Nephron (organoid): ENCODE measurements around the gene ATXN1.

Experiments
- H3K27ac Mint-ChIP-seq, 3 experiments: 2 replicates each; pipeline ENCODE4 v1.8.0; 2020; ENCODE audit warnings: mixed read lengths in 3 of 3, mild to moderate bottlenecking in 2 of 3, moderate library complexity in 1 of 3
- H3K27me3 Mint-ChIP-seq: 2 replicates; pipeline ENCODE4 v1.8.0; 2021; ENCODE audit warnings: low read depth, mild to moderate bottlenecking, moderate library complexity, mixed read lengths
- H3K36me3 Mint-ChIP-seq: 2 replicates; pipeline ENCODE4 v1.8.0; 2020; ENCODE audit warnings: low read depth, mixed read lengths
- H3K4me1 Mint-ChIP-seq: 2 replicates; pipeline ENCODE4 v1.8.0; 2020; ENCODE audit warnings: mixed read lengths
- H3K4me3 Mint-ChIP-seq, 3 experiments: 2 replicates each; pipeline ENCODE4 v1.8.0; 2020; ENCODE audit warnings: mild to moderate bottlenecking in 3 of 3, mixed read lengths in 3 of 3, moderate library complexity in 2 of 3
- H3K9me3 Mint-ChIP-seq: 2 replicates; pipeline ENCODE4 v1.8.0; 2020; ENCODE audit warnings: mixed read lengths
- CTCF ChIP-seq, 3 experiments: fragments of 200-600 bp; sonication (generic); IDR thresholded peaks; one replicate each; pipeline ENCODE4 v1.5.0; 2021; ENCODE audit warnings: antibody characterized with exemption in 3 of 3; ENCODE audit not compliant: unreplicated experiment in 3 of 3

Gene ATXN1

GRCh38 chr6:16800341-16800740 is 39.1 kb upstream of the ATXN1 start:
- Mint-ChIP-seq H3K36me3 (no peaks in the 10 kb centered on the region), H3K4me1 (peaks cover 47% of the 10 kb centered on the region), H3K4me3 (no peak overlapping the region), H3K9me3 (no peaks in the 10 kb centered on the region), H3K27ac (peak overlapping the region in 2 of 3 experiments; percentile 16 to 41), H3K27me3 (no peaks in the 10 kb centered on the region)
- TF ChIP-seq CTCF (IDR thresholded peaks at IDR 0.05; ENCODE audit: unreplicated experiment in 3 of 3): no peak

- no peaks in the 10 kb centered on the region for H3K36me3 Mint-ChIP-seq
- H3K27me3 Mint-ChIP-seq: no peaks in the 10 kb centered on the region
- no peak for TF ChIP-seq CTCF (IDR thresholded peaks at IDR 0.05; ENCODE audit: unreplicated experiment in 3 of 3)
- H3K4me3 Mint-ChIP-seq: no peak overlapping the region
- H3K27ac Mint-ChIP-seq: peak overlapping the region in 2 of 3 experiments; percentile 32 to 41
- no peaks in the 10 kb centered on the region for H3K9me3 Mint-ChIP-seq
- peaks cover 39% of the 10 kb centered on the region for H3K4me1 Mint-ChIP-seq
Observed at GRCh38 chr6:16799279-16800193, 38.3 kb upstream of the ATXN1 start.

GRCh38 chr6:16793828-16794412 is 32.7 kb upstream of the ATXN1 start:
- Mint-ChIP-seq H3K9me3 (peaks cover 24% of the 10 kb centered on the region), H3K4me3 (no peak overlapping the region), H3K36me3 (no peaks in the 10 kb centered on the region), H3K27me3 (no peaks in the 10 kb centered on the region), H3K27ac (no peak overlapping the region), H3K4me1 (no peaks in the 10 kb centered on the region)
- peak in 1 of 3 experiments; percentile 23 for TF ChIP-seq CTCF (IDR thresholded peaks at IDR 0.05; ENCODE audit: unreplicated experiment in 3 of 3)

GRCh38 chr6:16789329-16790038 is 28.2 kb upstream of the ATXN1 start:
- H3K27ac Mint-ChIP-seq: no peak overlapping the region
- no peak for TF ChIP-seq CTCF (IDR thresholded peaks at IDR 0.05; ENCODE audit: unreplicated experiment in 3 of 3)
- no peak overlapping the region for H3K4me3 Mint-ChIP-seq
- H3K36me3 Mint-ChIP-seq: no peaks in the 10 kb centered on the region
- H3K27me3 Mint-ChIP-seq: no peaks in the 10 kb centered on the region
- H3K9me3 Mint-ChIP-seq: peaks cover 32% of the 10 kb centered on the region
- H3K4me1 Mint-ChIP-seq: no peaks in the 10 kb centered on the region

- Mint-ChIP-seq H3K36me3 (no peaks in the 10 kb centered on the region), H3K27ac (no peak overlapping the region), H3K9me3 (peaks cover 20% of the 10 kb centered on the region), H3K27me3 (no peaks in the 10 kb centered on the region), H3K4me3 (no peak overlapping the region), H3K4me1 (no peaks in the 10 kb centered on the region)
- no peak for TF ChIP-seq CTCF (IDR thresholded peaks at IDR 0.05; ENCODE audit: unreplicated experiment in 3 of 3)
Observed at GRCh38 chr6:16787128-16787682, 25.9 kb upstream of the ATXN1 start.
